Pulmonary artery endothelial cell (primary cell): Measurements from ENCODE around the gene MVD. TPM values are rescaled to one million over a fixed set of nuclear protein-coding genes. Genes with fewer than 3 reads are reported as not detected.

Source experiments
- DNase-seq: peaks from one replicate; pipeline ENCODE4 v3.0.0-alpha.2; 2011; ENCODE audit warnings: low read depth, low spot score
- total RNA-seq: library from RNA; depleted of rRNA; stranded (reverse); fragments of >200 nt; gene quantifications from 2 replicates; pipeline ENCODE4 v1.2.3, GENCODE V29; 2014

MVD gene
- total RNA-seq, 1 donor from 2014 or later = 67.3 TPM

DNA sequence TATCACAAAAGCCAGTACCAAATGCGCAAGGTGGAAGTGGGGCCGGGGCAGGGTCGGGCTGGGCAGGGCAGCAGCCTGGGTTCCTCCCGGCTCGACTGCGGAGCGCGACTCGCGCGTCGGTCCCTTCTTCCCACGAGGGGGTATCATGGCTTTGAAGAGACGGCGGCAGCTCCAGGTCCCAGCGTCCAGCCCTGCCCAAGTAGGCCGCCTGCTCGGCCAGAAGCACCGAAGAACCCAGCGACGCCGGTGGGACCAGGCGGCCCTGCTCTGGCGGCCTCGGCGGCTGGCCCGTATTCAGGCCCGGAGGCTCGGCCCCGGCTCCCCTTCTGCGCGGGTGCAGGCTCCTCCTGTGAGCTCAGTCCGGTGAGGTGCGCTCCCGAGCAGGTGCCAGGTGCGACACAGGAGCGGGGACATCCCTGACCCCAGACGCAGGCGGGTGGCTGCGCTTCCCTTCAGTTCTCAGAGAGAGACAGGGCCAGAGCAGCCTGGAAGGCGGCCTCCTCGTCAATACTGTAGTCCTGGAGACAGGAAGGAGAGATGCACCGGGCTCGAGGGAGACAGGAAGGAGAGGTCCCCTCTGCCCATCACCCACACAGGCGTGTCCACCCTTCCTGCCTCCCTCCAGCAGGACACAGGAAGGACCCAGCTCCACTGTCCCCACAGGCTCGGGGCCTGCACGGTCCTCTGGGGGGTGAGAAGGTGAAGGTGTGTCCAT is 34.4 kb upstream of the MVD start:
- no peak for DNase-seq

DNA sequence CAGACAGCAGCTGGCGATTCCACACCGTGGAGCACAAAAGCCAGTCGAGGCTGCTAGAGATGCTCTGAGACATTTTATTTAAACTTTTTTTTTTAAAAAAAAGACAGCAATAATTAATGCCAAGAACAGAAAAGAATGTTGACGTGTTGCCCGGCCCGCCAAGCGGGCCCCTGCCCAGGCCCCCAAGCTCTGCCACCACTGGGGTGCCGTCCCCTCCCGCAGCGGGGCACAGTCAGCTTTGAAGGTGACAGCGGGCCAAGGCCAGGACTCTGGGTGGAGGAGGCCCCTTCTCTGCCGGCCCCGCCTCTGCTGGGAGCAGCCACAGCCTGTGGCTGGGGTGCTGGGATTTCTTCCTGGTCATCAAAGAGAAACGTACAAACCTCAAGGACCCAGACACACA is 33.5 kb upstream of the MVD start:
- no peak for DNase-seq

DNA sequence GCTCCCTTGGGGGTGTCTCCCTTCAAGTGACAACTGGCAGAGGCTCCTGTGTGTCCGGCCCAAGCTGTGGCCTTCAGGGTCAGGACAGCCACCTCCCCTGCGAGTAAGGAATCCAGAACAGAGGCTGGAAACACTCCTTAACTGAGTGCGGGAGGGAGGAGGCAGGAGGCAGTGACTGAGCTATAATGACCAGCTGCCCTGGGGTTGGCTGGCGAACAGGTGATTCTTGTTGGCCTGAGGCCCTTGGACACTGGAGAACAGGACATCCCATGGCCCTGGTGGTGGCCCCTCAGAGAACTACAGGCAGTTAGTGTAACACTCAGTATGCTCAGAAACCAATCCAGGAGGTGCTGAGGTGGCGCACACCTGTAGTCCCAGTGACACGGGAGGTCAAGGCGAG is 32.9 kb upstream of the MVD start:
- no peak for DNase-seq

DNA sequence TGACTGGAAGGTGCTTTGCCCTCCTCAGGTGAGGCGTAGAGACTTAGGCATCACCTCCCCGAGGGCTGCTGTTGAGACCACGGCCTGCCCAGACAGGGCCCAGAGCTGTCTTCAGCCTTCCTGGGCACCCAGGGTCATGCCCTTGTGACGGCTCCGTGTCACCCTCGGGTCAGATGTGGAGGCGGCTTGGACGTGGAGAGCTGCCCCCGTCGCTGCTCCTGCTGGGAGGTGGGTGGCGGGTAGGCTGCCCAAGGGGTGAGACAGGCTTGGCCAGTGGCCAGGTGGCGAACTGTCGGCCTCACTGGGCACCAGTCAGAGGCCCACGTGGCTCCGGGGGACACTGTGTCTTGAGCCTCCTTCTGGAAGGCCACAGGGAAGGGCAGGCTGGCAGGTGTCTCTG is 32.3 kb upstream of the MVD start:
- DNase-seq = no peak

GRCh38 chr16:88694221-88695087 is 31.6 kb upstream of the MVD start:
- no peak for DNase-seq

GRCh38 chr16:88693420-88694177 is 30.7 kb upstream of the MVD start:
- DNase-seq = no peak

GRCh38 chr16:88692861-88693260 is 30.0 kb upstream of the MVD start:
- DNase-seq = no peak

DNA sequence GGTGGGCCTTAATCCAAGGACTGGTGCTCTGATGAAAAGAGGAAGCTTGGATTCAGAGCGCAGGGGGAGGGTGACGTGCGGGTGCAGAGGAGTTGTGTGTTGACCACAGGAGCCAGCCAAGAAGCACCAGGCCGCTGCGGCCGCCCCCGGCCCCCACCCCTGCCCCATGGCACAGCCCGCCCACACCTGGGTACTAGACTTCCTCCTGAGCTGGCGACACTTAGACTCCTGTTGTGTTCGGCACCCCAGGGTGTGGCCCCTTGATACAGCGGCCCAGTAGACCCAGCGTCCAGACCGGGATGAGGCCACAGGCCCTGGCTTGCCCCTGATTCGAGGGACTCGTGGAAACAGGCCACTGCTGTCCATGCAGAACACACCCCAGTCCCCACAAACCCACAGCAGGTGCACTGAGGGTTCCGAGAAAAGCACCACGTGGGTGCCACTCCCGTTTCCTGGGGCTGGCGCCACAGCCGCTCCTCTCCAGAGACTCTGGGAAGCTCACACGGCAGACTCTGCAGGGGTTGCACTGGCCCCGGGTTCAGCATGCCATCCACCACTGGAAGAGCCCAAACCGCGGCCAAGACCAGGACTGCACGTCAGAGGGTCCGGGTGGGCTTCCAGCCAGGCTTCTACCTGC is 29.2 kb upstream of the MVD start:
- no peak for DNase-seq

DNA sequence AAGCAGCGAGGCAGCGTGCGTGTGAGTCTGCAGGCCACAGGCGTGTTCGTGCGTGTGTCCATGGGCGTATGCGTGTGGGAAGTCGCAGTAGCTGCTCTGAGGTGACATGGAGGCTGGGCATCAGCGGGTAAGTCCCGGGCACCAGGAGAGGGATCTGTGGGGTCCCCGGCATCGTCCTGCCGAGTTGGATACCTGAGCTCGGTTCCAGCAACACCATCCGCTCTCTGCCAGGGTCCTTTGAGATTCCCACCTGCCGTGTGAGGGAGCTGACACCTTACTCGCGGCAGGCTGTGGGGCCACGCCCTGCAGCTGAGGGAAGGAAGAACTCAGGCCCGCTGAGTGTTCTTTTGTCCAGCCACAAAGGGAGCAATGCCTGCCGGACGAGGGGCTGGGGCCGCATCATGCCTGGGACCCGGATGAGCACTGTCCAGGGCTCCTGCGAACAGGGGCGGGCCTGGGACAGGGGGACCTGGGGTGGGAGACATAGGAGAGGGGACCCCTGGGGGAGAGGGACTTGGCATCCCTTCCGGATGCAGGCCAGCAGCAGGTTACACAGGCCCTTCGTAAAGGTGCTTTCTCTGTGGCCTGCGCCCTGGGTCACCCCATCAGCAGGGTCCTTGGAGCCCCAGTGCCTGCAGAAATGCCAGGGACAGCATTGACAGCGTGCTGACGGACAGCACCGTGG is 28.4 kb upstream of the MVD start:
- DNase-seq = no peak

- no peak for DNase-seq
Measured at GRCh38 chr16:88690341-88691128, 27.6 kb upstream of the MVD start.

DNA sequence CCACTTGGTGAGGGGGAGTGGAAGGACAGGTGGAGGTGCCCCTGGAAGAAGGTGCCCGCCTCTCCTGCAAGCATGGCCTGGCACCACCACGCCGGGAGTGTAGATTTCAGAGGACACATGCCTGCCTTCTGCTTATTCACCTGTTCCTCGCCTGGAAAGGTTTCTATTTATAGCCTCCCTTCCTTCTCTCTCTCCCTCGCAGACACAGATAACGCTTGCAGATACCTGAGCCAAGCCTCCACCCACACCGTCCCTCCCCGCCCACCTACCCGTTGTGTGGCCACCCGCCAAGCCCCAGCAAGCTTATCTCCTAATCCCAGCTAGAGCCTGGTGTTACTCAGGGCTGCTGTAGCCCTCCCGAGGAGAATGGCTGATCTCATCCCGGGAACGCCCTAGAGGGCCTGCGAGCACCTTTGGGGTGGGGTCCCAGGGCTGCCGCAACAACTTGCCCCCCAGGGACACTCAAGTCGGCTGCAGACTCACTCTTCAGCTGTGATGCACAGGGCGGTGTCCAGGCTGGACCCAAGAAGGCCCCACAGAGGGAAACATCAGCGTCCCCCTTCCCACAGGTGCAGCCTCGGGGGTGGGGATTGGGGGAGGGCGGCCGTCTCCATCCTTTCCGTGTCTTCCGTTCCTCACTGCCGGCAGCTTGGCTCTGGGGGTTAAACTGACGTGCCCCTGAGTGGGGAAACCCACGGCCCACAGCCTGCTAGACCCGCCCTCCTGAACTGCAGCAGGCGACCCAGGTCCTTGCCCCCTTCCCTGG is 25.3 kb upstream of the MVD start:
- DNase-seq = no peak

- DNase-seq = no peak
Measured at GRCh38 chr16:88687676-88688012, 24.8 kb upstream of the MVD start.

DNA sequence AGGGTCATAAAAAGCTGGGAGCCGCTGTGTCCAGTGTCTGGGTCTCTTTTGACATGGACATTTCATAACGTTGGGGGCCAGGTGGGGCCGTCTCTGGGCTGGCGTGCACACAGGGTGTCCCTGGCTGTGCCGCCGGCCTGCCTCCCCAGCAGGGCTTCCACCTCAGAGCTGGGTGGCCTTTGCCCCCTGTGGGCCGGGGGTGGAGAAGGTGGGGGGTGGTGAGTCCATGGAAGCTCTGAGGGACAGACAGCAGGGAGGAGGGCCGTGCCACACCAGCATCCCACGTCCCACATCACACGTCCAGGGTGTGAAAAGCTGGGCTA is 24.3 kb upstream of the MVD start:
- DNase-seq = no peak

DNA sequence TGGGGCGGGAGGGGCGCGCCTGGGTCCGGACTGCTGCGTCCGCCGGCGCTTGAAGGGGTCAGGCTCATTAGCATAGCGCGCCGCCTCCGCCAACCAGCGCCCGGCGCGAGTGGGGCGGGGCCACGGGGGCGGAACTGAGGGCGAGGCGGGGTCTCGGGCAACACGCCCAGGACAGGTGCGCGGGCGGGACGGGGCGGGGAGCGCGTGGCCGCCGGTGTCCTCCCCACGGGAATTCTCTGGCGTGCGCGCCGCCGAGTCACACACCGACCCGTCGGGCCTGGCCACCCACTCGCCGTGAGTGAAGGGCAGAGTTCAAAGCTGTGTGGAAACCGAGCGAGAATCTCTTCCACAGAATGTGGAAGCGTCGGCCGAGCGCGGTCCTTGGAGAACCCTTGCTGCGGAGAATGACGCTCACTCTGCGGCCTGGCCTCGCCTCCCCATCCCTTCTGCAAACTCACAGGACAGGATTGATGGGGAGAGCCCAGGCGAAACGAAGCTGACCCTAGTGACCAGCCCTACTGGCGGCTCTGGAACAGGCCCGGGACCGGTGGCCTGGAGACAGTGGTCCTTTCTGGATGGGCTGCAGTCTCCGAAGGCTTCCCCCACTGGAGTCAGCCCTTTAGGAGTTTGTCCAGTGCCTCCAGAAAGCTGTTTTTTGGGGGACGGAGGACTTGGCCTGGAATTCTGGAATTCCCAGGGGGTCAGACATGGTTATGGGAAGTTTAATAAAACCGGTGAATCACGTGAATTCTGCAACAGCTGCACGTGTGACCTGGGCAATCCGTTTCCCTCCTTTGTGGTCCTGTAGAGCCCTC is 23.8 kb upstream of the MVD start, which contains the start of gene SNAI3:
Gene SNAI3 (minus strand): TSS at position 69 of the 815 bp plus-strand sequence. CDS start 101 bp downstream, outside the sequence.
- DNase-seq = no peak

DNA sequence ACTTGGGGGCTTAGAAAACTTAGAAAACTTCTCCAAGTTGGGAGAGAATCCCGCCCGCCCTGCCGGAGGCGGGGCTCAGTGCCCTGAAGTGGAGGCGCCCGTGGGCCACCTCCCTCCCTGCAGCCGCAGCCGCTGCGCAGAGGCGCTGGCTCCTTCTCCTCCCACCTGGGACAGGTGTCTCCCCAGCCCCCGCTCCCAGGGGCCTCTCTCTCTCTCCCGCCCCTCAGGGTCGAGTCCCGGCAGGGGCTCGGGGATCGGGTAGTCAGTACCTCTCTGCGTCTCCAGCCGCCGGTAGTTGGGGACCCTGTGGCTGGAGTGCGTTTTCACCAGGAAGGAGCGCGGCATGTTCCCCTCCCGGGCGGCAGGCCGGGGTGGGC is 23.2 kb upstream of the MVD start:
- DNase-seq = no peak

DNA sequence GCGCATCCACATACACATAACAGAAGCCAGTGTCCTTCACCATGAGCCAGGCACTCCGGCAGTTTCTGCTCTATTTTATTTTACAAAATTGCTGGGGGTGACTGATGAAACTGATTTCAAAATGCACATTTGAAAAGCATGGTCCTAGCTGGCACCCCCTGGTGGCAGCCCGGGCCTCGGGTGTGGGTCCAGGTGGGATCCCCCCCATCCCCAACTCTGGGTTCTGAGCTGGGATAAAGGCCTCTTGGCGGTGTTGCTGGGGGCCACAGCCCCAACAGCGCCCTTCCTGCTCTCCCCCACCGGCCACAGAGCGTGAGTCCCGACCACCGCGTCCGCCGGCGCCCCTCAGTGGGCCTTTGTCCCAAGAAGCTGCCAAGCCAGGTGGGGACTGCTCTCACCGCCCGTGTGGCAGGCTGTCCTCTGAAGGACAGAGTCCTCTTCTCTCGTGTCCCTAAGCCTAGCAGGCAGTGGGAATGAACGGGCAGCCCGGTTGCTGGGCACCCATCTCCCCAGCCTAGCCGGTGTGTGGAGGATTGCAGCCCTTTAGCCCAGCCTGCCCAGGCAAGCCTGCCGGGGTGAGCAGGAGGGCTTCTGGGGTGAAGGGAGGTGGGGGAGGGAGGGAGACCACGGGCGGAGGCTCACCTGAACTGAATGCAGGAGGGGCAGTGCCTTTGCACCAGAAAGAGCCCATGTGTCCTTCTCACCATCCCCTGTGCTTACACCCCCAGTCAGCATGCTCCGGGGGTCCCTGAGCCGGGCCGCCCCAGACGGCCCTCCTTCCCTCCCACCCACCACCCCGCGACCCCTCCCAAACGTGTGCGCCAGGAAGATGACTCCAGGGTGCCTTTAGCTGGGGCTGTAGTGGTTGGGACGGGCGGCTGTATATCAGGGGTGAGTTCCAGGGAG is 22.5 kb upstream of the MVD start:
- DNase-seq = no peak

DNA sequence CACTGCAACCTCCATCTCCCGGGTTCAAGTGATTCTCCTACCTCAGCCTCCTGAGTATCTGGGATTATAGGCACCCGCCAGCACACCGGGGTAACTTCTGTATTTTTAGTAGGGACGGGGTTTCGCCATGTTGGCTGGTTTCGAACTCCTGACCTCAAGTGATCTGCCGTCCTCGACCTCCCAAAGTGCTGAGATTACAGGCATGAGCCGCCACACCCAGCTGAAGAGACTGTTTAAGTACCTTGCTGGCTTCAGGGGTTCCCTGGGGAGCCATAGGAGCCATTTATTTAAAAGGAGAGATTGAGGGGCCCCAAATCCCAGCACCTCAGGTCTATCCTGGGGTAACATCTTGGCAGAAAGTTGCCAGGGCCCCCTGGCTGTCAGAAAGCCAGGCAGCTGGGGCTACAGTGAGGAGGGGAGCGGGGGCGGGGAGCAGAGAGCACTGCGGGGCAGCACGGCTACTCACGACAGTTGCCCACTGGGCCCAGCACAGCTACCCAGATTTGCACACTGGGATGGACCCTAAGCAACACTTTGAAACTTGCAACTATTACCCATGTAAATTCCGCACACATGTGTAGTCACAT is 21.8 kb upstream of the MVD start:
- no peak for DNase-seq
